Measurements from ENCODE around the gene MLH1.
A peak's percentile ranks its signal among the peaks of the same experiment; 100 is the strongest.

Gene MLH1

GRCh38 chr3:36989568-36989967 is 3.8 kb upstream of the MLH1 start:
- Histone ChIP-seq H3K27ac (ENCODE audit: low read length, poor library complexity, severe bottlenecking) (no peak overlapping the region), H3K36me3 (ENCODE audit: control insufficient read depth in 1 of 2, insufficient read depth in 2 of 2, low read depth in 1 of 2, low read length in 2 of 2) (peaks cover 5 to 70% of the 10 kb centered on the region in 2 experiments), H3K4me2 (ENCODE audit: low read length, poor library complexity, severe bottlenecking) (no peak overlapping the region), H3K9ac (ENCODE audit: low read length) (peak overlapping the region; percentile 96), H2BK15ac (ENCODE audit: low read depth, poor library complexity, severe bottlenecking) (no peak overlapping the region), H3K23ac (ENCODE audit: low read length in 2 of 2) (no peak overlapping the region), H2BK120ac (ENCODE audit: low read depth, low read length) (no peak overlapping the region), H3K4ac (ENCODE audit: low read depth in 1 of 2, low read length in 2 of 2) (no peak overlapping the region), H2BK5ac (ENCODE audit: low read depth, low read length, poor library complexity, severe bottlenecking) (no peak overlapping the region), H3K4me3 (ENCODE audit: insufficient read depth in 1 of 2, low read depth in 1 of 2, low read length in 2 of 2) (peak overlapping the region in 1 of 2 experiments; percentile 93), H4K91ac (ENCODE audit: low read length) (no peak overlapping the region), H2AK5ac (ENCODE audit: low read length, severe bottlenecking) (no peak overlapping the region), H3K18ac (ENCODE audit: low read depth in 1 of 2, low read length in 2 of 2) (no peak overlapping the region), H3K79me1 (replicated peaks; ENCODE audit: low read length, poor library complexity, severe bottlenecking) (peaks cover 9% of the 10 kb centered on the region), H3K9me3 (ENCODE audit: control insufficient read depth, low read length) (no peaks in the 10 kb centered on the region), H4K8ac (ENCODE audit: low read length) (no peak overlapping the region), H3K27me3 (ENCODE audit: control insufficient read depth in 1 of 2, insufficient read depth in 1 of 2, low read length in 2 of 2) (no peaks in the 10 kb centered on the region), H2AFZ (ENCODE audit: low read depth, low read length) (no peak overlapping the region), H3K14ac (ENCODE audit: low read length in 2 of 2) (no peak overlapping the region), H2BK12ac (ENCODE audit: low read length in 2 of 2) (no peak overlapping the region), H3K4me1 (ENCODE audit: control insufficient read depth, insufficient read depth, low read depth, low read length) (peaks cover 1% of the 10 kb centered on the region)
- no peak for DNase-seq

GRCh38 chr3:36991147-36991546 is 2.2 kb upstream of the MLH1 start:
- no peak overlapping the region for H3K4ac ChIP-seq (ENCODE audit: low read depth in 1 of 2, low read length in 2 of 2)
- H3K9ac ChIP-seq (ENCODE audit: low read length), result peak overlapping the region; percentile 96
- H3K4me2 ChIP-seq (ENCODE audit: low read length, poor library complexity, severe bottlenecking), result peak overlapping the region; percentile 59
- H2BK12ac ChIP-seq (ENCODE audit: low read length in 2 of 2), result no peak overlapping the region
- peak overlapping the region in 1 of 2 experiments; percentile 93 for H3K4me3 ChIP-seq (ENCODE audit: insufficient read depth in 1 of 2, low read depth in 1 of 2, low read length in 2 of 2)
- no peak overlapping the region for H2BK120ac ChIP-seq (ENCODE audit: low read depth, low read length)
- peaks cover 1% of the 10 kb centered on the region for H3K4me1 ChIP-seq (ENCODE audit: control insufficient read depth, insufficient read depth, low read depth, low read length)
- H4K8ac ChIP-seq (ENCODE audit: low read length), result no peak overlapping the region
- H3K9me3 ChIP-seq (ENCODE audit: control insufficient read depth, low read length), result no peaks in the 10 kb centered on the region
- no peak overlapping the region for H2AFZ ChIP-seq (ENCODE audit: low read depth, low read length)
- H4K91ac ChIP-seq (ENCODE audit: low read length), result no peak overlapping the region
- 69% methylated on average over 3 of the region's 3 CpGs for WGBS
- H2BK5ac ChIP-seq (ENCODE audit: low read depth, low read length, poor library complexity, severe bottlenecking), result no peak overlapping the region
- H3K79me1 ChIP-seq (replicated peaks; ENCODE audit: low read length, poor library complexity, severe bottlenecking), result peaks cover 12% of the 10 kb centered on the region
- H3K23ac ChIP-seq (ENCODE audit: low read length in 2 of 2), result no peak overlapping the region
- H3K18ac ChIP-seq (ENCODE audit: low read depth in 1 of 2, low read length in 2 of 2), result no peak overlapping the region
- DNase-seq, result no peak
- no peak overlapping the region for H3K14ac ChIP-seq (ENCODE audit: low read length in 2 of 2)
- H3K36me3 ChIP-seq (ENCODE audit: control insufficient read depth in 1 of 2, insufficient read depth in 2 of 2, low read depth in 1 of 2, low read length in 2 of 2), result peaks cover 7 to 63% of the 10 kb centered on the region in 2 experiments
- H2AK5ac ChIP-seq (ENCODE audit: low read length, severe bottlenecking), result no peak overlapping the region
- H3K27ac ChIP-seq (ENCODE audit: low read length, poor library complexity, severe bottlenecking), result no peak overlapping the region
- H3K27me3 ChIP-seq (ENCODE audit: control insufficient read depth in 1 of 2, insufficient read depth in 1 of 2, low read length in 2 of 2), result no peaks in the 10 kb centered on the region
- no peak overlapping the region for H2BK15ac ChIP-seq (ENCODE audit: low read depth, poor library complexity, severe bottlenecking)

- Histone ChIP-seq H2BK5ac (ENCODE audit: low read depth, low read length, poor library complexity, severe bottlenecking) (no peak overlapping the region), H4K8ac (ENCODE audit: low read length) (peak overlapping the region; percentile 90), H3K4me3 (ENCODE audit: insufficient read depth in 1 of 2, low read depth in 1 of 2, low read length in 2 of 2) (peak overlapping the region; percentile 60 to 93), H3K27me3 (ENCODE audit: control insufficient read depth in 1 of 2, insufficient read depth in 1 of 2, low read length in 2 of 2) (no peaks in the 10 kb centered on the region), H3K14ac (ENCODE audit: low read length in 2 of 2) (peak overlapping the region in 1 of 2 experiments; percentile 64), H3K27ac (ENCODE audit: low read length, poor library complexity, severe bottlenecking) (peak overlapping the region; percentile 96), H3K9ac (ENCODE audit: low read length) (peak overlapping the region; percentile 96), H3K4me1 (ENCODE audit: control insufficient read depth, insufficient read depth, low read depth, low read length) (peaks cover 1% of the 10 kb centered on the region), H2BK12ac (ENCODE audit: low read length in 2 of 2) (no peak overlapping the region), H2BK15ac (ENCODE audit: low read depth, poor library complexity, severe bottlenecking) (no peak overlapping the region), H3K18ac (ENCODE audit: low read depth in 1 of 2, low read length in 2 of 2) (peak overlapping the region; percentile 86 to 96), H3K4me2 (ENCODE audit: low read length, poor library complexity, severe bottlenecking) (peak overlapping the region; percentile 74), H2AFZ (ENCODE audit: low read depth, low read length) (no peak overlapping the region), H3K4ac (ENCODE audit: low read depth in 1 of 2, low read length in 2 of 2) (peak overlapping the region; percentile 76 to 91), H3K36me3 (ENCODE audit: control insufficient read depth in 1 of 2, insufficient read depth in 2 of 2, low read depth in 1 of 2, low read length in 2 of 2) (peaks cover 3 to 63% of the 10 kb centered on the region in 2 experiments), H2AK5ac (ENCODE audit: low read length, severe bottlenecking) (no peak overlapping the region), H2BK120ac (ENCODE audit: low read depth, low read length) (peak overlapping the region; percentile 64), H3K79me1 (replicated peaks; ENCODE audit: low read length, poor library complexity, severe bottlenecking) (peaks cover 10% of the 10 kb centered on the region), H3K9me3 (ENCODE audit: control insufficient read depth, low read length) (no peaks in the 10 kb centered on the region), H3K23ac (ENCODE audit: low read length in 2 of 2) (peak overlapping the region in 1 of 2 experiments; percentile 20), H4K91ac (ENCODE audit: low read length) (peak overlapping the region; percentile 85)
- WGBS, result 10% methylated on average over 23 of the region's 24 CpGs
- DNase-seq, result peak; percentile 79
Observed at GRCh38 chr3:36991923-36992805, 1.2 kb upstream of the MLH1 start.

- Histone ChIP-seq H3K79me1 (replicated peaks; ENCODE audit: low read length, poor library complexity, severe bottlenecking) (peaks cover 10% of the 10 kb centered on the region), H3K4ac (ENCODE audit: low read depth in 1 of 2, low read length in 2 of 2) (peak within 1 kb of the TSS; percentile 76 to 91), H3K23ac (ENCODE audit: low read length in 2 of 2) (peak within 1 kb of the TSS in 1 of 2 experiments; percentile 20), H2AK5ac (ENCODE audit: low read length, severe bottlenecking) (no peak within 1 kb of the TSS), H3K14ac (ENCODE audit: low read length in 2 of 2) (peak within 1 kb of the TSS in 1 of 2 experiments; percentile 64), H3K9ac (ENCODE audit: low read length) (peak within 1 kb of the TSS; percentile 96), H3K4me3 (ENCODE audit: insufficient read depth in 1 of 2, low read depth in 1 of 2, low read length in 2 of 2) (peak within 1 kb of the TSS; percentile 63 to 93), H3K18ac (ENCODE audit: low read depth in 1 of 2, low read length in 2 of 2) (peak within 1 kb of the TSS; percentile 86 to 96), H2BK120ac (ENCODE audit: low read depth, low read length) (peak within 1 kb of the TSS; percentile 64), H2BK15ac (ENCODE audit: low read depth, poor library complexity, severe bottlenecking) (peak within 1 kb of the TSS; percentile 60), H3K9me3 (ENCODE audit: control insufficient read depth, low read length) (no peaks in the 10 kb centered on the region), H2BK12ac (ENCODE audit: low read length in 2 of 2) (no peak within 1 kb of the TSS), H3K27me3 (ENCODE audit: control insufficient read depth in 1 of 2, insufficient read depth in 1 of 2, low read length in 2 of 2) (no peaks in the 10 kb centered on the region), H2BK5ac (ENCODE audit: low read depth, low read length, poor library complexity, severe bottlenecking) (peak within 1 kb of the TSS; percentile 63), H3K36me3 (ENCODE audit: control insufficient read depth in 1 of 2, insufficient read depth in 2 of 2, low read depth in 1 of 2, low read length in 2 of 2) (peaks cover 3 to 63% of the 10 kb centered on the region in 2 experiments), H3K4me1 (ENCODE audit: control insufficient read depth, insufficient read depth, low read depth, low read length) (peaks cover 1% of the 10 kb centered on the region), H4K91ac (ENCODE audit: low read length) (peak within 1 kb of the TSS; percentile 85), H4K8ac (ENCODE audit: low read length) (peak within 1 kb of the TSS; percentile 90), H3K27ac (ENCODE audit: low read length, poor library complexity, severe bottlenecking) (peak within 1 kb of the TSS; percentile 96), H3K4me2 (ENCODE audit: low read length, poor library complexity, severe bottlenecking) (peak within 1 kb of the TSS; percentile 74), H2AFZ (ENCODE audit: low read depth, low read length) (peak within 1 kb of the TSS; percentile 74)
- WGBS, result 1% methylated on average over 48 of the region's 48 CpGs
- DNase-seq, result peak; percentile 100
Observed at GRCh38 chr3:36992806-36993325, 452 bp upstream of the MLH1 start, which contains the start of gene EPM2AIP1. Gene EPM2AIP1, minus strand, starts transcription at chr3:36993131. Its CDS starts 54 bp downstream, at chr3:36993077.

All from mesenchymal stem cell (in vitro differentiated cells and primary cell).